K562 (cell line): Measurements from ENCODE around the gene SEMA5A. TPM values are rescaled to one million over a fixed set of nuclear protein-coding genes. Genes with fewer than 3 reads are reported as not detected.

ENCODE experiments used
- ATAC-seq: fragments of 200-7000 bp; cut with Tn5 transposase; 3 replicates; pipeline ENCODE4 v1.9.1; 2020; ENCODE audit warnings: moderate library complexity
- BruUV-seq: library from RNA; stranded (reverse); fragments of 400-500 nt; replicated peaks from 2 replicates; lab custom pipeline; 2021; lab: Mats Ljungman, UMichigan
- CTCF ChIA-PET: fragments of 300-600 bp; formaldehyde crosslinking; extraction: SDS; loops from one replicate; lab custom pipeline; 2021; ENCODE audit warnings: low intra/inter-chr PET ratio; lab: Yijun Ruan, JAX
- POLR2A ChIA-PET: fragments of 300-600, 350-650 bp; sonication (Branson Sonifier 250); formaldehyde crosslinking; extraction: SDS; loops from one replicate; lab custom pipeline; 2021; ENCODE audit warnings: antibody characterized with exemption, inconsistent platforms; lab: Yijun Ruan, JAX
- DNase-seq, 4 experiments: peaks; one replicate each; pipeline versions ENCODE4 v3.0.0 to v3.0.0-alpha.2; 2011 to 2018; ENCODE audit warnings: low spot score in 3 of 4, mixed read lengths in 3 of 4; ENCODE audit errors: extremely low read depth in 1 of 4
- FAIRE-seq: peaks from 2 replicates; lab custom pipeline; 2011; peaks lifted over from hg19 to GRCh38; lab: Jason Lieb, UNC
- H2AFZ ChIP-seq: 2 replicates; pipeline ENCODE4 v1.6.0; 2011; ENCODE audit warnings: low read depth, low read length, control low read depth, inconsistent platforms
- H3K27ac ChIP-seq: fragments of 200-600 bp; 3 replicates; pipeline ENCODE4 v1.8.0; 2011; ENCODE audit warnings: low read depth, mild to moderate bottlenecking, control low read depth, inconsistent platforms, low read length, moderate library complexity, mixed read lengths; ENCODE audit errors: extremely low read depth
- H3K27me3 ChIP-seq, 2 experiments: fragments of 300-600 bp in 1 of 2; 2 replicates in 1 of 2; 3 replicates in 1 of 2; pipeline versions ENCODE4 v1.6.0 to v1.8.0; 2011; ENCODE audit warnings: inconsistent platforms in 2 of 2, low read length in 2 of 2, mild to moderate bottlenecking in 1 of 2, mixed read lengths in 1 of 2, moderate library complexity in 1 of 2; ENCODE audit not compliant: control insufficient read depth in 2 of 2, insufficient read depth in 2 of 2
- H3K36me3 ChIP-seq: fragments of 300-600 bp; 3 replicates; pipeline ENCODE4 v1.8.0; 2011; ENCODE audit warnings: mild to moderate bottlenecking, low read length, inconsistent platforms; ENCODE audit not compliant: control insufficient read depth, insufficient read depth
- H3K4me1 ChIP-seq, 2 experiments: fragments of 200-600 bp in 1 of 2; replicated peaks in 1 of 2; 2 replicates in 1 of 2; 3 replicates in 1 of 2; pipeline versions ENCODE4 v1.5.1 to v1.8.0; 2011; ENCODE audit warnings: inconsistent platforms in 2 of 2, low read length in 2 of 2, mild to moderate bottlenecking in 1 of 2, mixed read lengths in 1 of 2, moderate library complexity in 1 of 2; ENCODE audit not compliant: control insufficient read depth in 2 of 2, insufficient read depth in 2 of 2
- H3K4me2 ChIP-seq: 2 replicates; pipeline ENCODE4 v1.6.1; 2011; ENCODE audit warnings: low read length, control low read depth, inconsistent platforms, mixed read lengths; ENCODE audit not compliant: insufficient read depth
- H3K4me3 ChIP-seq: fragments of 200-600 bp; sonication (generic), shearing (Covaris generic); 2 replicates; pipeline ENCODE4 v1.5.1; 2016; ENCODE audit warnings: control low read depth, inconsistent platforms
- H3K79me2 ChIP-seq: fragments of 200-600 bp; 3 replicates; pipeline ENCODE4 v1.8.0; 2011; ENCODE audit warnings: low read length, inconsistent platforms; ENCODE audit not compliant: control insufficient read depth, insufficient read depth
- H3K9ac ChIP-seq, 2 experiments: 2 replicates each; pipeline versions ENCODE4 v1.6.0 to v1.6.1; 2011; ENCODE audit warnings: low read depth in 2 of 2, low read length in 2 of 2, control low read depth in 1 of 2, inconsistent platforms in 1 of 2, mild to moderate bottlenecking in 1 of 2, mixed read lengths in 1 of 2; ENCODE audit not compliant: insufficient read depth in 1 of 2
- H3K9me1 ChIP-seq: one replicate; pipeline ENCODE4 v1.6.0; 2011; ENCODE audit warnings: inconsistent platforms, mild to moderate bottlenecking, low read length, moderate library complexity; ENCODE audit not compliant: control insufficient read depth, insufficient read depth
- H3K9me3 ChIP-seq: replicated peaks from 2 replicates; pipeline ENCODE4 v1.5.1; 2011; ENCODE audit warnings: low read depth, low read length, inconsistent platforms; ENCODE audit not compliant: control insufficient read depth, insufficient read depth
- H4K20me1 ChIP-seq: replicated peaks from 2 replicates; pipeline ENCODE4 v1.6.1; 2011; ENCODE audit warnings: low read length, inconsistent platforms, mixed read lengths; ENCODE audit not compliant: control insufficient read depth, insufficient read depth
- HNRNPUL1 ChIP-seq: fragments of 200-400 bp; formaldehyde crosslinking; IDR thresholded peaks from 2 replicates; pipeline ENCODE4 v1.6.1; 2017; ENCODE audit warnings: low read length
- KLF6 ChIP-seq: fragments of 250-450 bp; sonication (Bioruptor Pico); IDR thresholded peaks from 2 replicates; pipeline ENCODE4 v1.4.0; 2020; ENCODE audit warnings: mild to moderate bottlenecking, moderate library complexity, borderline replicate concordance
- POLR3A ChIP-seq: IDR thresholded peaks from 2 replicates; pipeline ENCODE4 v1.6.1; 2011; ENCODE audit warnings: borderline replicate concordance, mild to moderate bottlenecking, moderate library complexity; ENCODE audit not compliant: insufficient read length, insufficient read depth; ENCODE audit errors: extremely low read depth
- SREBF2 ChIP-seq: sonication (generic); formaldehyde crosslinking; IDR thresholded peaks from 2 replicates; pipeline ENCODE4 v1.4.0; 2020; ENCODE audit warnings: mild to moderate bottlenecking, missing genetic modification reagents
- SRSF3 ChIP-seq: fragments of 200-400 bp; formaldehyde crosslinking; IDR thresholded peaks from 2 replicates; pipeline ENCODE4 v1.6.1; 2016; ENCODE audit warnings: mild to moderate bottlenecking, low read length, moderate library complexity; ENCODE audit not compliant: insufficient read depth
- TEAD2 ChIP-seq: fragments of 450-650 bp; IDR thresholded peaks from 2 replicates; pipeline ENCODE4 v1.6.1; 2016; ENCODE audit warnings: missing genetic modification characterization, control low read depth, missing compliant biosample characterization
- TOE1 ChIP-seq, 2 experiments: fragments of 450-650 bp in 1 of 2; sonication (generic) in 1 of 2; formaldehyde crosslinking in 1 of 2; IDR thresholded peaks; 2 replicates each; pipeline versions ENCODE4 v1.7.1 to v1.8.0; 2016 to 2022; ENCODE audit warnings: borderline replicate concordance in 2 of 2, mild to moderate bottlenecking in 2 of 2, antibody characterized with exemption in 1 of 2, inconsistent platforms in 1 of 2, low read depth in 1 of 2, missing genetic modification reagents in 1 of 2, moderate library complexity in 1 of 2
- WGBS: fragments of 100-300 bp; shearing (Covaris generic); methylation state at CpG from one replicate; pipeline ENCODE4 v1.1.6; 2016; ENCODE audit warnings: low coverage, mixed read lengths; ENCODE audit not compliant: insufficient coverage; ENCODE audit errors: missing lambda C conversion rate; 5-methylcytosine and 5-hydroxymethylcytosine counted together
- in situ Hi-C: fragments of 300-500 bp; cut with MboI; formaldehyde crosslinking; loops from 4 replicates; pipeline ENCODE4 v1.15.0; 2018; ENCODE audit warnings: inconsistent platforms, mixed read lengths
- intact Hi-C: fragments of 100-400 bp; cut with micrococcal nuclease; formaldehyde crosslinking; loops from 2 replicates; pipeline ENCODE4 v1.14.2; 2022
- polyA plus RNA-seq, 8 experiments: library from polyadenylated mRNA; depleted of rRNA in 4 of 8; stranded (reverse) in 5 of 8; unstranded in 3 of 8; fragments of >200 nt; fragmentation: Nextera tagmentation in 2 of 8; fragmentation: Illumina TruSeq in 1 of 8; extraction: Ambion mirVana in 2 of 8; extraction: Trizol in 1 of 8; gene quantifications; 2 replicates each; pipeline versions ENCODE4 v1.2.1 to v1.2.3, GENCODE V29; 2011 to 2014; ENCODE audit warnings: inconsistent platforms in 1 of 8, missing spikeins in 1 of 8
- total RNA-seq, 7 experiments: library from RNA; depleted of rRNA in 6 of 7; stranded (reverse); fragments of >200 nt in 6 of 7; fragmentation: Illumina TruSeq in 2 of 7; extraction: Trizol in 2 of 7; gene quantifications; 2 replicates each; pipeline versions ENCODE4 v1.2.1 to v1.2.3, GENCODE V29; 2011 to 2021; ENCODE audit warnings: low replicate concordance in 1 of 7
- TF ChIP-seq, protein P1 (sequence below): IDR thresholded peaks from 3 replicates; pipeline ENCODE4 v1.6.1; 2011; ENCODE audit warnings: borderline replicate concordance, mild to moderate bottlenecking, moderate library complexity; ENCODE audit not compliant: insufficient read length; ENCODE audit errors: extremely low read depth

Gene SEMA5A
- total and polyA plus RNA-seq, 9 of the 15 experiments (the other 6 are each of a cell fraction or from before 2014, with no cell fraction given), result 0.02 TPM; not detected in 8

DNA sequence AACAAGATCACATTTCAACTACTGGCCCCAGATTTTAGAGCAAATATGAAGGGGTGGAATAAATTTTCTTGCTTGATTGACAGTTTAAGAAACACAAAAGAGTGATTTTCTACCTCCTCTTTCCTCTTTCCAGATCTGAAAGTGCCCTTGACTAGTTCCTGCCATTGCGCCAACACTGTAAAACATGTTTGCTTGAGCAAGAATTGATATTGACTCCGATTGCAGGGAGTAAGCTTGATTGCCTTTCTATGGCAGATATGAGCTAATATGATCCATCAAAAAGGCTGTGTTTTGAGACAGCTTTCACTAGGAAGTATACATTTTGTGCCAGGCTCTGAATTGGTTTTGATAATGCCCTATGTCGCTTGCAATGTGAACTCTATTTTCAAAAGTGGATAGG lies 508.8 kb downstream of the SEMA5A start (continued):
- TF ChIP-seq, protein P1, sequence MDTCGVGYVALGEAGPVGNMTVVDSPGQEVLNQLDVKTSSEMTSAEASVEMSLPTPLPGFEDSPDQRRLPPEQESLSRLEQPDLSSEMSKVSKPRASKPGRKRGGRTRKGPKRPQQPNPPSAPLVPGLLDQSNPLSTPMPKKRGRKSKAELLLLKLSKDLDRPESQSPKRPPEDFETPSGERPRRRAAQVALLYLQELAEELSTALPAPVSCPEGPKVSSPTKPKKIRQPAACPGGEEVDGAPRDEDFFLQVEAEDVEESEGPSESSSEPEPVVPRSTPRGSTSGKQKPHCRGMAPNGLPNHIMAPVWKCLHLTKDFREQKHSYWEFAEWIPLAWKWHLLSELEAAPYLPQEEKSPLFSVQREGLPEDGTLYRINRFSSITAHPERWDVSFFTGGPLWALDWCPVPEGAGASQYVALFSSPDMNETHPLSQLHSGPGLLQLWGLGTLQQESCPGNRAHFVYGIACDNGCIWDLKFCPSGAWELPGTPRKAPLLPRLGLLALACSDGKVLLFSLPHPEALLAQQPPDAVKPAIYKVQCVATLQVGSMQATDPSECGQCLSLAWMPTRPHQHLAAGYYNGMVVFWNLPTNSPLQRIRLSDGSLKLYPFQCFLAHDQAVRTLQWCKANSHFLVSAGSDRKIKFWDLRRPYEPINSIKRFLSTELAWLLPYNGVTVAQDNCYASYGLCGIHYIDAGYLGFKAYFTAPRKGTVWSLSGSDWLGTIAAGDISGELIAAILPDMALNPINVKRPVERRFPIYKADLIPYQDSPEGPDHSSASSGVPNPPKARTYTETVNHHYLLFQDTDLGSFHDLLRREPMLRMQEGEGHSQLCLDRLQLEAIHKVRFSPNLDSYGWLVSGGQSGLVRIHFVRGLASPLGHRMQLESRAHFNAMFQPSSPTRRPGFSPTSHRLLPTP, result no peak

DNA sequence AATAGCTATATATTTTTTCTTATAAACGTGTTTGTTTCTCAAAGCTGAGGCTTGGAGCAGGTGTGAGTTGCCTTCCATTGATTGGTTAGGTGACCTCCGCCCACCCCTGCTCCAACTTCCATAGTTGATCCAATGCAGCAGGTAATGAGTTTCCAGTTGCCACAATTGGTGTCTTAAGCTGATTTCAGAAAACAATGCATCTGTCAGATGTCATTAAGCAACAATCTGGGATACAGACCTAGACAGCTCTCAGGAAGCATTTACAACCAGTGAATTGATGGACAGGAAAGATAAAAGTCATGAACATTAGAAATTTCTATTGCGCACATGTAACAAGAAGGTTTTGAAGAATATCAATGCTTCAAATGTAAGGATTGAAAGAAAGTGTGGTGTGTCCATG lies 510.5 kb downstream of the SEMA5A start:
- 0% methylated on average over 3 of the region's 3 CpGs for WGBS
- Histone ChIP-seq H3K4me3 (no peak overlapping the region), H3K9me3 (no peaks in the 10 kb centered on the region; the same call in 1 of the 2 replicates), H3K9ac (no peak overlapping the region), H3K4me2 (no peak overlapping the region), H3K4me1 (no peaks in the 10 kb centered on the region), H3K79me2 (no peaks in the 10 kb centered on the region)
- CTCF ChIA-PET, result no interaction called here
- ATAC-seq, result no peak
- POLR2A ChIA-PET, result no interaction called here
- TF ChIP-seq SRSF3, result no peak
- TF ChIP-seq TEAD2, result no peak
- TF ChIP-seq KLF6, result no peak
- TF ChIP-seq POLR3A, result no peak
- TF ChIP-seq TOE1 (IDR thresholded peaks at IDR 0.05; ENCODE audit: borderline replicate concordance), result no peak
- TF ChIP-seq TOE1 (CRISPR knock-in tag; IDR thresholded peaks at IDR 0.05; ENCODE audit: borderline replicate concordance, low read depth), result no peak
- no peak for TF ChIP-seq SREBF2 (CRISPR knock-in tag)
- no peak for TF ChIP-seq HNRNPUL1
- TF ChIP-seq, all 486 proteins: peak for 0
- no TSS peak for BruUV-seq
- H2AFZ ChIP-seq, result no peak overlapping the region
- intact Hi-C loops (no loop called here), in situ Hi-C loops (no loop called here)
- FAIRE-seq (no peak), DNase-seq (no peak)
- no peaks in the 10 kb centered on the region for H3K9me1 ChIP-seq
- no peaks in the 10 kb centered on the region for H3K27me3 ChIP-seq
- H4K20me1 ChIP-seq, result no peaks in the 10 kb centered on the region
- no peaks in the 10 kb centered on the region for H3K36me3 ChIP-seq
- H3K27ac ChIP-seq, result no peak overlapping the region
